HG03521 (cell line): ENCODE results near the gene ACER1.

Experiments
- ATAC-seq: cut with Tn5 transposase; IDR thresholded peaks from one replicate; pipeline ENCODE4 v1.9.1; 2021; ENCODE audit warnings: mild to moderate bottlenecking, moderate library complexity; ENCODE audit not compliant: unreplicated experiment

ACER1 gene

GRCh38 chr19:6269101-6269886, 64.1 kb downstream of the ACER1 start:
- no peak for ATAC-seq

GRCh38 chr19:6268382-6268771, 65.0 kb downstream of the ACER1 start:
- no peak for ATAC-seq

- no peak for ATAC-seq
These were observed 65.6 kb downstream of the ACER1 start for GRCh38 chr19:6267552-6268381.

- ATAC-seq = no peak
These were observed 68.6 kb downstream of the ACER1 start for GRCh38 chr19:6264803-6265202.

GRCh38 chr19:6263735-6264444, 69.5 kb downstream of the ACER1 start:
- ATAC-seq = no peak

- ATAC-seq = no peak
These were observed 70.1 kb downstream of the ACER1 start for GRCh38 chr19:6263306-6263705.

- no peak for ATAC-seq
These were observed 70.9 kb downstream of the ACER1 start for GRCh38 chr19:6262519-6262918.

GRCh38 chr19:6261883-6262282, 71.5 kb downstream of the ACER1 start:
- no peak for ATAC-seq

GRCh38 chr19:6260912-6261650, 72.3 kb downstream of the ACER1 start:
- no peak for ATAC-seq

- no peak for ATAC-seq
These were observed 73.0 kb downstream of the ACER1 start for GRCh38 chr19:6260376-6260775.

- no peak for ATAC-seq
These were observed 74.0 kb downstream of the ACER1 start for GRCh38 chr19:6259312-6259861.

GRCh38 chr19:6258812-6259311, 74.5 kb downstream of the ACER1 start:
- ATAC-seq = no peak
